Gastroesophageal sphincter (tissue), 4 donors: ENCODE measurements around the gene FGR. TPM values are rescaled to one million over a fixed set of nuclear protein-coding genes. Genes with fewer than 3 reads are reported as not detected.

ENCODE experiments used
- ATAC-seq: fragments of 150-250 bp; one replicate; pipeline ENCODE4 v1.9.1; 2016; ENCODE audit warnings: mild to moderate bottlenecking, moderate library complexity
- H3K27ac ChIP-seq, 4 donors: fragments of 200-600 bp; sonication (generic) in 3 of 4; 1 replicate in 3 of 4; 2 replicates in 1 of 4; pipeline ENCODE4 v1.5.1; 2016 to 2019
- H3K27me3 ChIP-seq: fragments of 200-600 bp; sonication (generic); one replicate; pipeline ENCODE4 v1.5.1; 2019
- H3K36me3 ChIP-seq, 2 donors: fragments of 200-600 bp; sonication (generic); one replicate each; pipeline ENCODE4 v1.5.1; 2019; ENCODE audit warnings: control low read depth in 1 of 2
- H3K4me1 ChIP-seq, 3 donors: fragments of 200-600 bp; sonication (generic); 1 replicate in 2 of 3; 2 replicates in 1 of 3; pipeline ENCODE4 v1.5.1; 2016 to 2019; ENCODE audit warnings: control low read depth in 2 of 3
- H3K4me3 ChIP-seq, 2 donors: fragments of 200-600 bp; sonication (generic); one replicate each; pipeline ENCODE4 v1.5.1; 2019; ENCODE audit warnings: mild to moderate bottlenecking in 1 of 2, moderate library complexity in 1 of 2
- H3K9me3 ChIP-seq, 3 donors: fragments of 200-600 bp; sonication (generic); one replicate each; pipeline ENCODE4 v1.5.1; 2017 to 2019; ENCODE audit warnings: control low read depth in 2 of 3
- CTCF ChIP-seq, 4 experiments: fragments of 200-600 bp in 2 of 4; fragments of 450-650 bp in 2 of 4; sonication (generic) in 1 of 4; IDR thresholded peaks; one replicate each; pipeline ENCODE4 v1.5.1; 2017 to 2019; ENCODE audit warnings: antibody characterized with exemption in 4 of 4, mild to moderate bottlenecking in 2 of 4, moderate library complexity in 2 of 4
- EP300 ChIP-seq: sonication (generic); formaldehyde crosslinking; IDR thresholded peaks from one replicate; pipeline ENCODE4 v1.6.1; 2017; ENCODE audit warnings: antibody characterized with exemption, mild to moderate bottlenecking
- POLR2A ChIP-seq, 2 donors: fragments of 450-650 bp; IDR thresholded peaks; one replicate each; pipeline ENCODE4 v1.6.1; 2017; ENCODE audit warnings: antibody characterized with exemption in 2 of 2, mild to moderate bottlenecking in 2 of 2, moderate library complexity in 1 of 2
- POLR2AphosphoS5 ChIP-seq: sonication (generic); formaldehyde crosslinking; IDR thresholded peaks from one replicate; pipeline ENCODE4 v1.6.1; 2017; ENCODE audit warnings: antibody characterized with exemption
- WGBS, 2 donors: methylation state at CpG; one replicate each; pipeline ENCODE4 v1.1.5; 2018; ENCODE audit warnings: low coverage in 1 of 2; 5-methylcytosine and 5-hydroxymethylcytosine counted together
- total RNA-seq, 4 donors: library from RNA; depleted of rRNA; stranded (reverse); fragments of >200 nt; gene quantifications; one replicate each; pipeline ENCODE4 v1.1.0, GENCODE V29; 2016

Gene FGR
- total RNA-seq, 4 donors from 2014 or later: 9.2 to 17.8 (median 10.1) TPM

- Histone ChIP-seq H3K4me1 (peaks cover 30 to 99% (median 84%) of the 10 kb centered on the region in 3 donors), H3K36me3 (no peaks in the 10 kb centered on the region), H3K9me3 (no peaks in the 10 kb centered on the region), H3K27me3 (no peaks in the 10 kb centered on the region), H3K27ac (peak overlapping the region; percentile 76 to 98 (median 94)), H3K4me3 (peak overlapping the region in 1 of 2 donors; percentile 22)
- TF ChIP-seq POLR2A (IDR thresholded peaks at IDR 0.05) (no peak), CTCF (IDR thresholded peaks at IDR 0.05) (no peak), EP300 (no peak), POLR2AphosphoS5 (no peak)
- 0% methylated on average over 3 to 4 of the region's 9 CpGs for WGBS, 2 donors
- no peak for ATAC-seq
These were observed 62.8 kb downstream of the FGR start for GRCh38 chr1:27572019-27572678.

GRCh38 chr1:27571439-27572018 lies 63.5 kb downstream of the FGR start:
- peaks cover 28 to 99% (median 84%) of the 10 kb centered on the region in 3 donors for H3K4me1 ChIP-seq
- WGBS, 2 donors: 16 to 30% methylated on average over 4 to 6 of the region's 18 CpGs
- peak overlapping the region in 1 of 2 donors; percentile 22 for H3K4me3 ChIP-seq

DNA sequence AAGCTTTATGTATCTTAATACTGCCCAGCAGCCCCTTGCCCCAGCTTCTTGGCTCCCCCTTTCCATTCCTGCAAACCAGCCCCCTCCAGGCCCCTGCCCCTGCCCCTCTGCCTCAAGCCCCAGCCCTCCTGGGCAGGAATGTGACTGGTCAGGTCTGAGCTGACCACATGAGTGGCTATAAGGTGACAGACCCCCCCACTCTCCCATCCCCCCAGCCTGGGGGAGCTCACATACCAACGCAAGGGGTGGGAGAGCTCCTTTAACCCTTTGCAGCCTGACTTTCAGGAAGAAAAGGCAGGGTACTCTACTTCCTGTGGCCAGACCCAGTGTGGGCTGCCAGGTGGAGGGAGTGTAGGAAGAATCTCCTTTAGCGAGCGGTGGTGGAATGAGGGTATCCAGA lies 64.2 kb downstream of the FGR start:
- TF ChIP-seq POLR2AphosphoS5 (no peak), CTCF (IDR thresholded peaks at IDR 0.05) (no peak), POLR2A (IDR thresholded peaks at IDR 0.05) (no peak)
- no peak for ATAC-seq

More at GRCh38 chr1:27571439-27572018, 63.5 kb downstream of the FGR start:
- Histone ChIP-seq H3K36me3 (no peaks in the 10 kb centered on the region), H3K27me3 (no peaks in the 10 kb centered on the region), H3K9me3 (no peaks in the 10 kb centered on the region), H3K27ac (peak overlapping the region; percentile 76 to 98 (median 94))
- no peak for TF ChIP-seq CTCF (IDR thresholded peaks at IDR 0.05)
- peak; percentile 17 for TF ChIP-seq POLR2AphosphoS5
- no peak for TF ChIP-seq EP300
- no peak for ATAC-seq

GRCh38 chr1:27570356-27570755 lies 64.6 kb downstream of the FGR start:
- Histone ChIP-seq H3K4me3 (no peak overlapping the region), H3K4me1 (peaks cover 33 to 100% (median 89%) of the 10 kb centered on the region in 3 donors), H3K9me3 (no peaks in the 10 kb centered on the region), H3K36me3 (no peaks in the 10 kb centered on the region), H3K27ac (peak overlapping the region; percentile 76 to 98 (median 94)), H3K27me3 (no peaks in the 10 kb centered on the region)
- 25% methylated on average over 1 of the region's 2 CpGs; no CpG with 5 or more reads in 1 of the 2 donors for WGBS, 2 donors
- no peak for TF ChIP-seq POLR2AphosphoS5
- no peak for TF ChIP-seq POLR2A (IDR thresholded peaks at IDR 0.05)
- no peak for TF ChIP-seq EP300
- TF ChIP-seq CTCF (IDR thresholded peaks at IDR 0.05): no peak
- ATAC-seq: no peak

More for the DNA sequence above, 64.2 kb downstream of the FGR start:
- Histone ChIP-seq H3K9me3 (no peaks in the 10 kb centered on the region), H3K27ac (peak overlapping the region; percentile 76 to 98 (median 94)), H3K36me3 (no peaks in the 10 kb centered on the region), H3K4me1 (peaks cover 30 to 99% (median 85%) of the 10 kb centered on the region in 3 donors), H3K27me3 (no peaks in the 10 kb centered on the region), H3K4me3 (no peak overlapping the region)
- 60% methylated on average over 2 of the region's 3 CpGs; no CpG with 5 or more reads in 1 of the 2 donors for WGBS, 2 donors
